Measurements from ENCODE around the gene LILRA5. TPM values are rescaled to one million over a fixed set of nuclear protein-coding genes. Genes with fewer than 3 reads are reported as not detected.
"Not testable (repeated sequence)": the region's sequence is repeated elsewhere in the genome, so short reads cannot be mapped to it uniquely, and the experiment has no call there.

Gene LILRA5
- total RNA-seq, 2 donors from 2014 or later: 9.6 to 12.2 TPM

DNA sequence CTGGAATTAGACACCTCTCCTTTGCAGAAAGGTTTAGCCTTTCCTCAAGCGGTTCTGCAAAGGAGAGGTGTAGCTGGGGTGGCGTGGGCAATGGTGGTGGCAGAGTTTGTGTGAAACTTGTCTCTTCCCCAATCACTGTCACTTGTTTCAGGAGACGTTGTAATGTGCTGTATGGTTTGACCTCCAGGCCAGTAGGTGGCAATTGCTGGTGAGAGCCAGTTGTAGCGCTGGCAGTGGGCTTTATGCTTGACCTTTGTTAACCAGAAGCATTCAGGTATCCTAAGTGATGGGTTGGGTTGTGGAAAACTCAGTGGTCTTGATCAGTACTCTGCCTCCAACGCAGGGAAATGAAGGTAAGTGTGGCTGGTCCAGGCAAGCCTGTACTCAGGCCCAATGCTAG is 12.7 kb upstream of the LILRA5 start:
- no peaks in the 10 kb centered on the region for H3K4me1 ChIP-seq (ENCODE audit: control insufficient read depth in 1 of 2, low read depth in 2 of 2)
- TF ChIP-seq, protein P1, sequence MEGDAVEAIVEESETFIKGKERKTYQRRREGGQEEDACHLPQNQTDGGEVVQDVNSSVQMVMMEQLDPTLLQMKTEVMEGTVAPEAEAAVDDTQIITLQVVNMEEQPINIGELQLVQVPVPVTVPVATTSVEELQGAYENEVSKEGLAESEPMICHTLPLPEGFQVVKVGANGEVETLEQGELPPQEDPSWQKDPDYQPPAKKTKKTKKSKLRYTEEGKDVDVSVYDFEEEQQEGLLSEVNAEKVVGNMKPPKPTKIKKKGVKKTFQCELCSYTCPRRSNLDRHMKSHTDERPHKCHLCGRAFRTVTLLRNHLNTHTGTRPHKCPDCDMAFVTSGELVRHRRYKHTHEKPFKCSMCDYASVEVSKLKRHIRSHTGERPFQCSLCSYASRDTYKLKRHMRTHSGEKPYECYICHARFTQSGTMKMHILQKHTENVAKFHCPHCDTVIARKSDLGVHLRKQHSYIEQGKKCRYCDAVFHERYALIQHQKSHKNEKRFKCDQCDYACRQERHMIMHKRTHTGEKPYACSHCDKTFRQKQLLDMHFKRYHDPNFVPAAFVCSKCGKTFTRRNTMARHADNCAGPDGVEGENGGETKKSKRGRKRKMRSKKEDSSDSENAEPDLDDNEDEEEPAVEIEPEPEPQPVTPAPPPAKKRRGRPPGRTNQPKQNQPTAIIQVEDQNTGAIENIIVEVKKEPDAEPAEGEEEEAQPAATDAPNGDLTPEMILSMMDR (IDR thresholded peaks at IDR 0.05): no peak
- H3K36me3 ChIP-seq: no peaks in the 10 kb centered on the region
- H3K27me3 ChIP-seq (replicated peaks; ENCODE audit: insufficient read depth): no peaks in the 10 kb centered on the region
- H3K9me3 ChIP-seq: no peaks in the 10 kb centered on the region
- no peak overlapping the region for H3K4me3 ChIP-seq
- ATAC-seq (ENCODE audit: insufficient number of reproducible peaks, low FRiP score, low read depth) (no peak), DNase-seq (ENCODE audit: low spot score) (no peak)
- no peak overlapping the region for H3K27ac ChIP-seq

DNA sequence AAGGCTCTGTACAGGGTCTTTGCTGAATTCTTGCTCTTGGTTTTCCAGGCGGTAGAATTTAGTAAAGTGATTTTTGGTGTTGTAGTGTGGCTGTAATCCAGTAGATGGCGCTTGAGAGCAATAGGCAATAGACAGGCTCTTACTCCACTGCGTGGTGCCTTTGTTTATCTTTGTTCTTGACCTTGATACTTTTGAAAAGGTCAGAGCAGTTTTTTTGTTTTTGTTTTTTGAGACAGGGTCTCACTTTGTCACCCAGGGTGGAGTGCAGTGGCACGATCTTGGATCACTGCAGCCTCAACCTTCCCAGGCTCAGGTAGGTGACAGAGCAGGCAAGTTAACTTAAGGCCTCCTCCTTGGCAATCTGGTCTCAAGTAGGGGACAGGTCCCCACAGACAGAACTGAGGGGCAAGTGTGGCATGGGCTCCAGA is 12.2 kb upstream of the LILRA5 start:
- TF ChIP-seq, protein P1 (IDR thresholded peaks at IDR 0.05): peak; percentile 45
- ATAC-seq (ENCODE audit: insufficient number of reproducible peaks, low FRiP score, low read depth): no peak
- Histone ChIP-seq H3K27ac (no peak overlapping the region), H3K27me3 (replicated peaks; ENCODE audit: insufficient read depth) (no peaks in the 10 kb centered on the region), H3K36me3 (no peaks in the 10 kb centered on the region), H3K4me1 (ENCODE audit: control insufficient read depth in 1 of 2, low read depth in 2 of 2) (no peaks in the 10 kb centered on the region), H3K4me3 (no peak overlapping the region), H3K9me3 (no peaks in the 10 kb centered on the region)
- no peak for DNase-seq (ENCODE audit: low spot score)

DNA sequence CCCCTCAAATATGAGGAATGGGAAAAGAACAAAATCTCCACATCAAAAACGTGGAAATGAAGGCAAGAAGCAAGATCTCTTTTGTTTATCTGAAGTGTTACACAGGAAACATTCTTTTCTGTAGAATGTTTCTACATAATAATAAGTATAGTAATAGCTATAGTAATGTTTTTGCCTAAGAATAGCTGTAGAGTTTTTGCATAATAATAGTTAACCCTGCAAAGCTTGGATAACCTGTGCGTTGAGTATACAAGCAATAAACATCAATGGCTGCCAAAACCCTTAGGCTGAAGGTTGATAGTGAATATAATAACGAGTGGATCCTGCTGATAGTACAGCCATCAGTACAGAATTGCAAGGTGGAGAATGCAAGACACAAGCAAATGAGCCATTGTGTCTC is 11.1 kb upstream of the LILRA5 start:
- Histone ChIP-seq H3K4me1 (ENCODE audit: control insufficient read depth in 1 of 2, low read depth in 2 of 2) (no peaks in the 10 kb centered on the region), H3K9me3 (no peaks in the 10 kb centered on the region), H3K4me3 (no peak overlapping the region), H3K27ac (no peak overlapping the region), H3K27me3 (replicated peaks; ENCODE audit: insufficient read depth) (no peaks in the 10 kb centered on the region), H3K36me3 (no peaks in the 10 kb centered on the region)
- no peak for DNase-seq (ENCODE audit: low spot score)
- no peak for ATAC-seq (ENCODE audit: insufficient number of reproducible peaks, low FRiP score, low read depth)
- TF ChIP-seq, protein P1 (IDR thresholded peaks at IDR 0.05): no peak

DNA sequence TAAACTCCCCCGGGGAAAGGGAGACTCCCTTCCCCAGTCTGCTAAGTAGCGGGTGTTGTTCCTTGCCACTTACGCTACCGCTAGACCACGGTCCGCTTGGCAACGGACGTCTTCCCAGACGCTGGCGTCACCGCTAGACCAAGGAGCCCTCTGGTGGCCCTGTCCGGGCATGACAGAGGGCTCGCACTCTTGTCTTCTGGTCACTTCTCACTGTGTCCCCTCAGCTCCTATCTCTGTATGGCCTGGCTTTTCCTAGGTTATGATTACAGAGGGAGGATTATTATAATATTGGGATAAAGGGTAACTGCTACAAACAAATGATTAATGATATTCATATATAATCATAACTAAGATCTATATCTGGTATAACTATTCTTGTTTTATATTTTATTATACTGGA is 10.0 kb upstream of the LILRA5 start:
- not testable (repeated sequence) for H3K4me3 ChIP-seq; H3K27ac ChIP-seq; H3K4me1 ChIP-seq (ENCODE audit: control insufficient read depth in 1 of 2, low read depth in 2 of 2); H3K36me3 ChIP-seq; H3K9me3 ChIP-seq; H3K27me3 ChIP-seq (replicated peaks; ENCODE audit: insufficient read depth); DNase-seq (ENCODE audit: low spot score); ATAC-seq (ENCODE audit: insufficient number of reproducible peaks, low FRiP score, low read depth)

DNA sequence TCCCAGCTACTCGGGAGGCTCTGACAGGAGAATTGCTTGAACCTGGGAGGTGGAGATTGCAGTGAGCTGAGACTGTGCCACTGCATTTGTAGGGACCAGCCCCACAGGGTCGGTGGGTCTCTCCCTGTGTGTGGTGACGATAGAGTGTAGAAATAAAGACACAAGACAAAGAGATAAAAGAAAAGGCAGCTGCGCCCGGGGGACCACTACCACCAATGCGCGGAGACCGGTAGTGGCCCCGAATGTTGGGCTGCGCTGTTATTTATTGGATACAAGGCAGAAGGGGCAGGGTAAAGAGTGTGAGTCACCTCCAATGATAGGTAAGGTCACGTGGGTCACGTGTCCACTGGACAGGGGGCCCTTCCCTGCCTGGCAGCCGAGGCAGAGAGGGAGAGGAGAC is 9.3 kb upstream of the LILRA5 start:
- H3K4me3 ChIP-seq; H3K27ac ChIP-seq; H3K4me1 ChIP-seq (ENCODE audit: control insufficient read depth in 1 of 2, low read depth in 2 of 2); H3K9me3 ChIP-seq; ATAC-seq (ENCODE audit: insufficient number of reproducible peaks, low FRiP score, low read depth); H3K36me3 ChIP-seq; H3K27me3 ChIP-seq (replicated peaks; ENCODE audit: insufficient read depth); DNase-seq (ENCODE audit: low spot score): not testable (repeated sequence)

DNA sequence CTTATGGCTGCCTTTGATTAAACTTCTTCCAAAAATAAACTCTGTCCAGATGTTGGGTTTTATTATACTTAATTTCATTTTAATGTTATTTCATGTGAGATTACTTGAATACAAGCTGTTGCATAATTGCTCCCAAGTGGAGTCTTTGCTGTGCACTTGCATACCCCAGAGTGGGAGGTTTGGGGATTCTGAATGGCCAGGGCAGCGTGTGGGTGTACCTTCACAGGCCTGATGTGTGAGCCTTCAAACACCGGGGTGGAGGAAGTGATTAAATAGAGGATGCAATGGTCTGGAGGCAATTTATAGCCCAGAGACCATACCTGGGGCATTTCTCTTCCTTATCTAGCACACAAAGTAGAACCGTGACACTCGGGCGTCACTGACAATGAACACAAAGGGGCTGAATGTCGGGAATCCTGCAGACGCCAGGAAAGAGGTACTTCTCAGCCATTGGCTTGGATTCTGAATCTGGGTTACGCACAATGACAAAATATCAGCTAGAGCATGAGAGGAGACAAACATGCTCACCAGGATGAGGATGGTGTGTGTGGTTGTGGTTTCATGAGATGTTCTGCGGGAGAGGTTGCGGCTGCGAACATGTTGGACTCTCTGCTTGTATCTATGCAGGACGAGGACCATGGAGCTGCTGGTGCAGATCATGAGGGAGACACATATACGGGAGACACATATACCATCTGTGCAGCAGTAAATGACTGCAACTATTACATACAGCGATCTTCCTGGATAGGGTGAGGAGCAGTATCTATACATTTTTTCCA is 7.1 kb upstream of the LILRA5 start:
- TF ChIP-seq, protein P1 (IDR thresholded peaks at IDR 0.05): no peak
- Histone ChIP-seq H3K9me3 (no peaks in the 10 kb centered on the region), H3K4me3 (no peak overlapping the region), H3K36me3 (no peaks in the 10 kb centered on the region), H3K27me3 (replicated peaks; ENCODE audit: insufficient read depth) (no peaks in the 10 kb centered on the region), H3K27ac (no peak overlapping the region), H3K4me1 (ENCODE audit: control insufficient read depth in 1 of 2, low read depth in 2 of 2) (no peaks in the 10 kb centered on the region)
- ATAC-seq (ENCODE audit: insufficient number of reproducible peaks, low FRiP score, low read depth): no peak
- DNase-seq (ENCODE audit: low spot score): no peak
